Measurements from ENCODE around the gene DYNLT2. TPM values are rescaled to one million over a fixed set of nuclear protein-coding genes. Genes with fewer than 3 reads are reported as not detected.

DYNLT2 gene
- polyA plus RNA-seq, 1 of the 3 experiments (the other 2 are of a cell fraction) = 0.81 TPM

DNA sequence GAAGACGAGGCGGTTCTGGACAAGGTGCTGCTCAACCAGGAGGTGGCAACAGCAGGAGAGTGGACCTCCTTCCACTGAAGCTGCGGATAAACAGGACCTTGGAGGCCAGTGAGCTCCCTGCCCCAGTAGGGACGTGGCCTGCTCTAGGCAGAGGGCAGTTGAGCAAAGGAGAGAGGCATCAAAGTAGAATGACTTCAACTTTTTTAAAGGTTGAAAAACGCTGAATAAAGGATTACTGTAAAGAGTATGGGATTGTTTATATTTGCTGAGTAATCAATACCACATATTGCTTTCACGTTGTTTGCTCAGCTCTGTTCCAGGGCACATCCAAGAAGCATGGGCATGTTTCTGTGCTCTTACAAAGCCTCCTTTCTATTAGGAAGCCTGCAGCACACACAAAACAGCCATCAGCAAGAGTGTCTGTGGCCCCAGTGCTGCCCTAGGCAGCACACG, 48.1 kb upstream of the DYNLT2 start (continued):
- TF ChIP-seq, protein P1, sequence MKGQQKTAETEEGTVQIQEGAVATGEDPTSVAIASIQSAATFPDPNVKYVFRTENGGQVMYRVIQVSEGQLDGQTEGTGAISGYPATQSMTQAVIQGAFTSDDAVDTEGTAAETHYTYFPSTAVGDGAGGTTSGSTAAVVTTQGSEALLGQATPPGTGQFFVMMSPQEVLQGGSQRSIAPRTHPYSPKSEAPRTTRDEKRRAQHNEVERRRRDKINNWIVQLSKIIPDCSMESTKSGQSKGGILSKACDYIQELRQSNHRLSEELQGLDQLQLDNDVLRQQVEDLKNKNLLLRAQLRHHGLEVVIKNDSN (IDR thresholded peaks at IDR 0.05; ENCODE audit: borderline replicate concordance, low read depth) = no peak
- TF ChIP-seq SMC3 (IDR thresholded peaks at IDR 0.05; ENCODE audit: low read depth, low read length) (no peak), FOXM1 (IDR thresholded peaks at IDR 0.05; ENCODE audit: low read depth) (no peak)

DNA sequence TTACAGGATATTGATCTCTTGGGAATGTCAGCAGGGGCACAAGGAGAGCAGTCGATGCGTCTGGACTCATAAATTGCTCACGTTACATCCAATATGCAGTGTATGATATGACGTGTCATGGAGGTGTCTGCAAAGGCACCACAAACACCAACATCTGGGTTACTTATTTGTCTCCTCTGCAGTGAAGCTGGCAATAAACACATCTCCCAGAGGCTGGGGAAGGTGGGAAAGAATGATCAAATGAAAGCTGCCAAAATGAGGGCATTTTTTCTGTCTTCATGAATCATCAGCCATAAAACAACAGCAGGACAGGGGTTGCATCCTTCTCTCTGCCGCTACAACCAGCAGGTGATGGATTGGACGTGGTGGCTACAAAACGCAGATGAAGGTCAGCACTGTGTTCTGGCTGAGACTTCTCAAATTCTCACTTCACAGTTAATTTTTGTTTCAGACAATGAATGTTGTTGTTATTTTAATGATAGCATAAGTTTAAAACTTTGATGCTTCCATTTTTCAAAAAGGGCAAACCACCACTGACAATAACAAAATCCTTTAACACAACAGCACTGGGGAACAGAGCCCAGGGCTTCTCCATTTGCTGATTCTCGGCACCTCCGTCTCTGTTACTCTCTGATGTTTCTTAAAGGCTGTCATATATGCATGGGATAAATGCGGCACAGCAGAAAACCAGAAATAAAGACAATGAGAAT, 47.5 kb upstream of the DYNLT2 start:
- Histone ChIP-seq H4K20me1 (ENCODE audit: insufficient read depth) (no peaks in the 10 kb centered on the region), H3K27me3 (ENCODE audit: insufficient read depth) (0 out of 2 replicates have a peak, but pooled peaks cover 6% of the 10 kb centered on the region), H2AFZ (ENCODE audit: low read depth) (no peak overlapping the region), H3K36me3 (replicated peaks in 1 of 2; ENCODE audit: control insufficient read depth in 1 of 2, insufficient read depth in 2 of 2, low read length in 1 of 2) (no peaks in the 10 kb centered on the region), H3K9me2 (no peaks in the 10 kb centered on the region), H3K9me3 (no peaks in the 10 kb centered on the region), H3F3A (replicated peaks; ENCODE audit: insufficient read depth) (no peaks in the 10 kb centered on the region), H3K27ac (ENCODE audit: low read depth in 2 of 2, low read length in 1 of 2) (no peak overlapping the region), H3K79me2 (ENCODE audit: insufficient read depth) (no peaks in the 10 kb centered on the region), H3K4me1 (ENCODE audit: control insufficient read depth in 1 of 2, insufficient read depth in 2 of 2, low read depth in 1 of 2, low read length in 1 of 2) (peaks cover 0 to 3% of the 10 kb centered on the region in 2 experiments; a peak in 1 of 4 replicates), H3K4me2 (no peak overlapping the region), H3K9ac (no peak overlapping the region), H3K4me3 (ENCODE audit: low read depth in 2 of 2, low read length in 1 of 2) (no peak overlapping the region)
- ChIA-PET POLR2A (no interaction called here), CTCF (interaction anchor here (1.0 to 10.9 kb wide), 4 partner anchors 10 to 730 kb away, joined by 3 to 80 read pairs (median 3); no protein-coding TSS in a partner anchor)
- DNase-seq = no peak
- TF ChIP-seq EZH2phosphoT487 (IDR thresholded peaks at IDR 0.05; ENCODE audit: borderline replicate concordance, low read depth) = no peak
- no peak for TF ChIP-seq RXRA (IDR thresholded peaks at IDR 0.05; ENCODE audit: borderline replicate concordance, low read depth)
- TF ChIP-seq, protein P2, sequence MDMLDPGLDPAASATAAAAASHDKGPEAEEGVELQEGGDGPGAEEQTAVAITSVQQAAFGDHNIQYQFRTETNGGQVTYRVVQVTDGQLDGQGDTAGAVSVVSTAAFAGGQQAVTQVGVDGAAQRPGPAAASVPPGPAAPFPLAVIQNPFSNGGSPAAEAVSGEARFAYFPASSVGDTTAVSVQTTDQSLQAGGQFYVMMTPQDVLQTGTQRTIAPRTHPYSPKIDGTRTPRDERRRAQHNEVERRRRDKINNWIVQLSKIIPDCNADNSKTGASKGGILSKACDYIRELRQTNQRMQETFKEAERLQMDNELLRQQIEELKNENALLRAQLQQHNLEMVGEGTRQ (IDR thresholded peaks at IDR 0.05; ENCODE audit: borderline replicate concordance, low read depth, low read length) = no peak
- TF ChIP-seq ELF1 (IDR thresholded peaks at IDR 0.05) = no peak
- no peak for TF ChIP-seq FOXJ3 (CRISPR knock-in tag; IDR thresholded peaks at IDR 0.05)
- TF ChIP-seq TEAD4 (IDR thresholded peaks at IDR 0.05; ENCODE audit: borderline replicate concordance, insufficient read depth) = no peak
- 82% methylated on average over 10 of the region's 10 CpGs for WGBS (ENCODE audit: low lambda C conversion rate)

DNA sequence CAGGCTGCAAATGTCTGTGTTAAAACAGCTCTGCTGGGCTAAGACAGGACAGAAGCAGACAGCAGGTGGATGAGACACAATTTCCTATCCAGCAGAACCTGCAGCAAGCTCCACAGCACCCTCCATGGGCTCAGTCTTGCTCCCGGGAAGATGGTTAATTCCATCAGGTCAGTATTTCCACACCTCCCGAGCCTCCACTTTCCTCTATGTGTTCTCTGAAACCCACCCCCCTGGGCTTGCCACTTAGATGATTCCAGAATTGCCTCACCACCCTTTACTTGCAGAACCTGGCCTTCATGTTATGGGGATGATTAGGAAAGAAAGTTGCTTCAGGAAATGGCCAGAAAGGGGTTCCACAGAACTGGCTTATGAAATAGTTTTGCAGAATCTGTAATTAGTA, 43.8 kb upstream of the DYNLT2 start:
- Histone ChIP-seq H3F3A (replicated peaks; ENCODE audit: insufficient read depth) (no peaks in the 10 kb centered on the region), H3K79me2 (ENCODE audit: insufficient read depth) (no peaks in the 10 kb centered on the region), H4K20me1 (ENCODE audit: insufficient read depth) (no peaks in the 10 kb centered on the region), H3K4me3 (ENCODE audit: low read depth in 2 of 2, low read length in 1 of 2) (no peak overlapping the region), H2AFZ (ENCODE audit: low read depth) (no peak overlapping the region), H3K27ac (ENCODE audit: low read depth in 2 of 2, low read length in 1 of 2) (no peak overlapping the region), H3K4me1 (ENCODE audit: control insufficient read depth in 1 of 2, insufficient read depth in 2 of 2, low read depth in 1 of 2, low read length in 1 of 2) (peaks cover 0 to 10% of the 10 kb centered on the region in 2 experiments; a peak in 1 of 4 replicates), H3K27me3 (ENCODE audit: insufficient read depth) (0 out of 2 replicates have a peak, but pooled peaks cover 6% of the 10 kb centered on the region), H3K9me3 (no peaks in the 10 kb centered on the region), H3K9me2 (no peaks in the 10 kb centered on the region), H3K4me2 (no peak overlapping the region), H3K9ac (no peak overlapping the region), H3K36me3 (replicated peaks in 1 of 2; ENCODE audit: control insufficient read depth in 1 of 2, insufficient read depth in 2 of 2, low read length in 1 of 2) (no peaks in the 10 kb centered on the region)
- POLR2A ChIA-PET = interaction anchor here (1.5 kb wide), 1 partner anchor 9 kb away, joined by 3 read pairs; no protein-coding TSS in a partner anchor
- DNase-seq = no peak
- 57% methylated on average over 2 of the region's 2 CpGs for WGBS (ENCODE audit: low lambda C conversion rate)
- CTCF ChIA-PET = interaction anchor here (0.6 to 2.5 kb wide), 8 partner anchors 11 to 722 kb away, joined by 3 to 11 read pairs (median 4); no protein-coding TSS in a partner anchor
- TF ChIP-seq FOSL2 (IDR thresholded peaks at IDR 0.05; ENCODE audit: borderline replicate concordance, low read depth) (no peak), CHD2 (IDR thresholded peaks at IDR 0.05; ENCODE audit: low read length, partially characterized antibody) (no peak), EP300 (IDR thresholded peaks at IDR 0.05; ENCODE audit: borderline replicate concordance in 1 of 2, low read depth in 1 of 2, low read length in 1 of 2) (no peak), NRF1 (IDR thresholded peaks at IDR 0.05; ENCODE audit: low read depth, low read length) (no peak), GABPA (IDR thresholded peaks at IDR 0.05; ENCODE audit: low read depth) (no peak), RFX5 (IDR thresholded peaks at IDR 0.05; ENCODE audit: low read length) (no peak), RCOR1 (IDR thresholded peaks at IDR 0.05; ENCODE audit: low read length) (no peak), GATA2 (CRISPR knock-in tag; IDR thresholded peaks at IDR 0.05) (no peak), TCF12 (IDR thresholded peaks at IDR 0.05) (no peak), TAF1 (IDR thresholded peaks at IDR 0.05; ENCODE audit: borderline replicate concordance, low read depth, low read length) (no peak)
- TF ChIP-seq, protein P2 (IDR thresholded peaks at IDR 0.05; ENCODE audit: borderline replicate concordance, low read depth, low read length) = no peak
- TF ChIP-seq, protein P3, sequence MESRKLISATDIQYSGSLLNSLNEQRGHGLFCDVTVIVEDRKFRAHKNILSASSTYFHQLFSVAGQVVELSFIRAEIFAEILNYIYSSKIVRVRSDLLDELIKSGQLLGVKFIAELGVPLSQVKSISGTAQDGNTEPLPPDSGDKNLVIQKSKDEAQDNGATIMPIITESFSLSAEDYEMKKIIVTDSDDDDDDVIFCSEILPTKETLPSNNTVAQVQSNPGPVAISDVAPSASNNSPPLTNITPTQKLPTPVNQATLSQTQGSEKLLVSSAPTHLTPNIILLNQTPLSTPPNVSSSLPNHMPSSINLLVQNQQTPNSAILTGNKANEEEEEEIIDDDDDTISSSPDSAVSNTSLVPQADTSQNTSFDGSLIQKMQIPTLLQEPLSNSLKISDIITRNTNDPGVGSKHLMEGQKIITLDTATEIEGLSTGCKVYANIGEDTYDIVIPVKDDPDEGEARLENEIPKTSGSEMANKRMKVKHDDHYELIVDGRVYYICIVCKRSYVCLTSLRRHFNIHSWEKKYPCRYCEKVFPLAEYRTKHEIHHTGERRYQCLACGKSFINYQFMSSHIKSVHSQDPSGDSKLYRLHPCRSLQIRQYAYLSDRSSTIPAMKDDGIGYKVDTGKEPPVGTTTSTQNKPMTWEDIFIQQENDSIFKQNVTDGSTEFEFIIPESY (IDR thresholded peaks at IDR 0.05; ENCODE audit: borderline replicate concordance, low read depth) = no peak
- TF ChIP-seq, protein P4, sequence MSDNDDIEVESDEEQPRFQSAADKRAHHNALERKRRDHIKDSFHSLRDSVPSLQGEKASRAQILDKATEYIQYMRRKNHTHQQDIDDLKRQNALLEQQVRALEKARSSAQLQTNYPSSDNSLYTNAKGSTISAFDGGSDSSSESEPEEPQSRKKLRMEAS (IDR thresholded peaks at IDR 0.05; ENCODE audit: low read depth) = no peak
